ENCODE measurements around the gene SRPK1.

GRCh38 chr6:35844290-35844689, 76.6 kb downstream of the SRPK1 start:
- no peak for TF ChIP-seq CTCF (IDR thresholded peaks at IDR 0.05)
- TF ChIP-seq POLR2A (IDR thresholded peaks at IDR 0.05), result no peak

Measured in uterus (tissue), 2 donors.